Esophagus squamous epithelium (tissue), 5 donors: ENCODE data around the gene PTPRN2. TPM values are rescaled to one million over a fixed set of nuclear protein-coding genes. Genes with fewer than 3 reads are reported as not detected.

ENCODE experiments used
- DNase-seq: peaks from one replicate; lab custom pipeline; 2025; lab: John Stamatoyannopoulos, UW
- H3K27ac ChIP-seq, 4 donors: fragments of 200-600 bp; sonication (generic); one replicate each; pipeline ENCODE4 v1.5.1; 2016 to 2019; ENCODE audit warnings: mild to moderate bottlenecking in 1 of 4
- H3K27me3 ChIP-seq, 4 donors: fragments of 200-600 bp; sonication (generic); 1 replicate in 3 of 4; 2 replicates in 1 of 4; pipeline versions ENCODE4 v1.5.1 to v1.6.0; 2017 to 2021; ENCODE audit warnings: antibody characterized with exemption in 1 of 4
- H3K36me3 ChIP-seq, 3 donors: fragments of 200-600 bp; sonication (generic); one replicate each; pipeline ENCODE4 v1.5.1; 2016 to 2019
- H3K4me1 ChIP-seq, 3 donors: fragments of 200-600 bp; sonication (generic); one replicate each; pipeline ENCODE4 v1.5.1; 2017 to 2019
- H3K4me3 ChIP-seq, 4 donors: fragments of 200-600 bp; sonication (generic); 1 replicate in 3 of 4; 2 replicates in 1 of 4; pipeline ENCODE4 v1.5.1; 2016 to 2019; ENCODE audit warnings: mild to moderate bottlenecking in 2 of 4, moderate library complexity in 1 of 4
- H3K9me3 ChIP-seq, 3 donors: fragments of 200-600 bp; sonication (generic); one replicate each; pipeline ENCODE4 v1.5.1; 2016 to 2019
- CTCF ChIP-seq, 6 experiments: fragments of 450-650 bp in 4 of 6; fragments of 200-600 bp in 2 of 6; sonication (generic) in 2 of 6; IDR thresholded peaks; one replicate each; pipeline ENCODE4 v1.5.1; 2016 to 2019; ENCODE audit warnings: antibody characterized with exemption in 6 of 6, mild to moderate bottlenecking in 4 of 6, moderate library complexity in 4 of 6
- POLR2A ChIP-seq, 4 donors: fragments of 450-650 bp; IDR thresholded peaks; one replicate each; pipeline ENCODE4 v1.6.1; 2017; ENCODE audit warnings: antibody characterized with exemption in 4 of 4, mild to moderate bottlenecking in 4 of 4, moderate library complexity in 3 of 4
- WGBS, 2 donors: methylation state at CpG; one replicate each; pipeline ENCODE4 v1.1.5; 2018; 5-methylcytosine and 5-hydroxymethylcytosine counted together
- intact Hi-C: fragments of 100-400 bp; cut with DNase I; formaldehyde crosslinking; loops from one replicate; pipeline ENCODE4 v1.15.0; 2022
- total RNA-seq, 4 donors: library from RNA; depleted of rRNA; stranded (reverse); fragments of >200 nt; gene quantifications; one replicate each; pipeline ENCODE4 v1.1.0, GENCODE V29; 2016
- donor health status: DM: yes; HTN: yes; CAD: no.

The PTPRN2 gene
- total RNA-seq, 4 donors from 2014 or later = 0.38 to 2.7 (median 1.0) TPM

- peaks cover 0 to 11% (median 7%) of the 10 kb centered on the region in 3 donors for H3K9me3 ChIP-seq
- H3K4me3 ChIP-seq = no peak overlapping the region
- H3K36me3 ChIP-seq = no peaks in the 10 kb centered on the region
- intact Hi-C loops = no loop called here
- no peak overlapping the region for H3K27ac ChIP-seq
- no peaks in the 10 kb centered on the region for H3K4me1 ChIP-seq
- no peak for DNase-seq
- 79 to 84% methylated on average over 5 of the region's 5 CpGs for WGBS, 2 donors
- no peak for TF ChIP-seq POLR2A (IDR thresholded peaks at IDR 0.05)
- no peak for TF ChIP-seq CTCF (IDR thresholded peaks at IDR 0.05)
- no peaks in the 10 kb centered on the region for H3K27me3 ChIP-seq
These were observed 1050.6 kb downstream of the PTPRN2 start for GRCh38 chr7:157537056-157537455.

GRCh38 chr7:157532068-157532467 is 1055.6 kb downstream of the PTPRN2 start:
- Histone ChIP-seq H3K27me3 (no peaks in the 10 kb centered on the region), H3K9me3 (peaks cover 0 to 17% (median 11%) of the 10 kb centered on the region in 3 donors), H3K27ac (no peak overlapping the region), H3K36me3 (no peaks in the 10 kb centered on the region), H3K4me3 (no peak overlapping the region), H3K4me1 (no peaks in the 10 kb centered on the region)
- intact Hi-C loops = no loop called here
- DNase-seq = no peak
- TF ChIP-seq CTCF (IDR thresholded peaks at IDR 0.05) = no peak
- TF ChIP-seq POLR2A (IDR thresholded peaks at IDR 0.05) = no peak
- WGBS, 2 donors = 86 to 97% methylated on average over 3 of the region's 3 CpGs

GRCh38 chr7:157529768-157530560 is 1057.7 kb downstream of the PTPRN2 start:
- DNase-seq = no peak
- Histone ChIP-seq H3K27ac (no peak overlapping the region), H3K27me3 (no peaks in the 10 kb centered on the region), H3K4me1 (no peaks in the 10 kb centered on the region), H3K9me3 (peaks cover 0 to 17% (median 11%) of the 10 kb centered on the region in 3 donors), H3K4me3 (no peak overlapping the region), H3K36me3 (no peaks in the 10 kb centered on the region)
- 59 to 66% methylated on average over 20 to 25 of the region's 25 CpGs for WGBS, 2 donors
- TF ChIP-seq POLR2A (IDR thresholded peaks at IDR 0.05) = no peak
- no peak for TF ChIP-seq CTCF (IDR thresholded peaks at IDR 0.05)
- intact Hi-C loops = no loop called here

GRCh38 chr7:157528785-157529341 is 1058.8 kb downstream of the PTPRN2 start:
- H3K27ac ChIP-seq = no peak overlapping the region
- no peaks in the 10 kb centered on the region for H3K36me3 ChIP-seq
- intact Hi-C loops = no loop called here
- peaks cover 0 to under 1% (median 0%) of the 10 kb centered on the region in 4 donors for H3K27me3 ChIP-seq
- 68 to 73% methylated on average over 8 to 9 of the region's 19 CpGs for WGBS, 2 donors
- TF ChIP-seq POLR2A (IDR thresholded peaks at IDR 0.05) = no peak
- no peak for TF ChIP-seq CTCF (IDR thresholded peaks at IDR 0.05)
- no peaks in the 10 kb centered on the region for H3K4me1 ChIP-seq
- no peak overlapping the region for H3K4me3 ChIP-seq
- DNase-seq = no peak
- H3K9me3 ChIP-seq = peaks cover 0 to 17% (median 11%) of the 10 kb centered on the region in 3 donors

GRCh38 chr7:157527686-157528085 is 1059.9 kb downstream of the PTPRN2 start:
- no peak for TF ChIP-seq CTCF (IDR thresholded peaks at IDR 0.05)
- Histone ChIP-seq H3K27me3 (peaks cover 0 to 10% (median 0%) of the 10 kb centered on the region in 4 donors), H3K4me1 (no peaks in the 10 kb centered on the region), H3K36me3 (no peaks in the 10 kb centered on the region), H3K27ac (no peak overlapping the region), H3K4me3 (no peak overlapping the region), H3K9me3 (peaks cover 0 to 16% (median 3%) of the 10 kb centered on the region in 3 donors)
- 83 to 89% methylated on average over 1 to 14 of the region's 19 CpGs for WGBS, 2 donors
- no peak for DNase-seq
- intact Hi-C loops = no loop called here
